Osteoblast (primary cell): ENCODE results near the gene PLOD3. TPM values are rescaled to one million over a fixed set of nuclear protein-coding genes. Genes with fewer than 3 reads are reported as not detected.

Experiments
- DNase-seq: peaks from one replicate; pipeline ENCODE4 v3.0.0; 2011; ENCODE audit warnings: low spot score, mixed read lengths; ENCODE audit not compliant: insufficient read length; ENCODE audit errors: missing footprints
- H2AFZ ChIP-seq: 2 replicates; pipeline ENCODE4 v1.6.0; 2011; ENCODE audit warnings: mild to moderate bottlenecking, low read length
- H3K27ac ChIP-seq: 2 replicates; pipeline ENCODE4 v1.5.1; 2011; ENCODE audit warnings: mild to moderate bottlenecking, low read depth, low read length, moderate library complexity
- H3K27me3 ChIP-seq: 2 replicates; pipeline ENCODE4 v1.6.0; 2012; ENCODE audit warnings: mild to moderate bottlenecking, control low read depth, inconsistent platforms, low read length, moderate library complexity; ENCODE audit not compliant: insufficient read depth
- H3K36me3 ChIP-seq: 2 replicates; pipeline ENCODE4 v1.5.1; 2011; ENCODE audit warnings: mild to moderate bottlenecking, low read length, control low read depth, moderate library complexity; ENCODE audit not compliant: insufficient read depth
- H3K4me1 ChIP-seq: 2 replicates; pipeline ENCODE4 v1.5.1; 2011; ENCODE audit warnings: mild to moderate bottlenecking, low read length, control low read depth, moderate library complexity; ENCODE audit not compliant: insufficient read depth
- H3K4me2 ChIP-seq: 2 replicates; pipeline ENCODE4 v1.6.0; 2011; ENCODE audit warnings: mild to moderate bottlenecking, low read length; ENCODE audit not compliant: insufficient read depth
- H3K4me3 ChIP-seq: fragments of 200-600 bp; sonication (generic); 3 replicates; pipeline ENCODE4 v1.5.1; 2012; ENCODE audit warnings: mild to moderate bottlenecking, low read length, inconsistent platforms; ENCODE audit not compliant: insufficient read depth
- H3K79me2 ChIP-seq: 2 replicates; pipeline ENCODE4 v1.6.0; 2012; ENCODE audit warnings: mild to moderate bottlenecking, low read length, control low read depth, inconsistent platforms; ENCODE audit not compliant: insufficient read depth
- H3K9me3 ChIP-seq: 2 replicates; pipeline ENCODE4 v1.5.1; 2011; ENCODE audit warnings: low read depth, low read length, control low read depth
- H4K20me1 ChIP-seq: 2 replicates; pipeline ENCODE4 v1.6.0; 2012; ENCODE audit warnings: mild to moderate bottlenecking, low read length, control low read depth; ENCODE audit not compliant: insufficient read depth
- CTCF ChIP-seq: IDR thresholded peaks from 2 replicates; pipeline ENCODE4 v1.5.1; 2011; ENCODE audit warnings: mild to moderate bottlenecking, low read depth, low read length, moderate library complexity; ENCODE audit errors: extremely low read depth
- total RNA-seq: library from RNA; depleted of rRNA; stranded (reverse); fragments of >200 nt; gene quantifications from 2 replicates; pipeline ENCODE4 v1.2.3, GENCODE V29; 2012

PLOD3 gene
- total RNA-seq, 1 donor: 81.8 TPM

- no peak overlapping the region for H3K4me2 ChIP-seq
- peak; percentile 95 for DNase-seq
- H2AFZ ChIP-seq: no peak overlapping the region
- H4K20me1 ChIP-seq: peaks cover 41% of the 10 kb centered on the region
- no peak for TF ChIP-seq CTCF
- H3K27ac ChIP-seq: no peak overlapping the region
- H3K79me2 ChIP-seq: no peaks in the 10 kb centered on the region
- peak overlapping the region; percentile 39 for H3K4me3 ChIP-seq
- H3K9me3 ChIP-seq: no peaks in the 10 kb centered on the region
- H3K27me3 ChIP-seq: peaks cover 40% of the 10 kb centered on the region
- H3K4me1 ChIP-seq: peaks cover 17% of the 10 kb centered on the region
- H3K36me3 ChIP-seq: peaks cover 26% of the 10 kb centered on the region
Observed at GRCh38 chr7:101162551-101163278, 54.7 kb downstream of the PLOD3 start.

- no peak overlapping the region for H3K4me3 ChIP-seq
- H3K36me3 ChIP-seq: peaks cover 30% of the 10 kb centered on the region
- DNase-seq: no peak
- no peak for TF ChIP-seq CTCF
- peaks cover 17% of the 10 kb centered on the region for H3K4me1 ChIP-seq
- H3K27ac ChIP-seq: no peak overlapping the region
- peaks cover 4% of the 10 kb centered on the region for H3K79me2 ChIP-seq
- H2AFZ ChIP-seq: no peak overlapping the region
- peaks cover 41% of the 10 kb centered on the region for H4K20me1 ChIP-seq
- H3K4me2 ChIP-seq: no peak overlapping the region
- peaks cover 31% of the 10 kb centered on the region for H3K27me3 ChIP-seq
- no peaks in the 10 kb centered on the region for H3K9me3 ChIP-seq
Observed at GRCh38 chr7:101161692-101162471, 55.5 kb downstream of the PLOD3 start.

- Histone ChIP-seq H3K27ac (no peak overlapping the region), H4K20me1 (peaks cover 41% of the 10 kb centered on the region), H3K27me3 (peaks cover 24% of the 10 kb centered on the region), H3K4me2 (no peak overlapping the region), H3K79me2 (peaks cover 10% of the 10 kb centered on the region), H3K36me3 (peaks cover 36% of the 10 kb centered on the region), H3K4me1 (peaks cover 14% of the 10 kb centered on the region), H3K4me3 (no peak overlapping the region), H3K9me3 (no peaks in the 10 kb centered on the region), H2AFZ (no peak overlapping the region)
- no peak for TF ChIP-seq CTCF
- peak; percentile 47 for DNase-seq
Observed at GRCh38 chr7:101160910-101161309, 56.5 kb downstream of the PLOD3 start.
